Liver (tissue), 9 donors: ENCODE results near the gene SAPCD2. TPM values are rescaled to one million over a fixed set of nuclear protein-coding genes. Genes with fewer than 3 reads are reported as not detected.

Experiments used
- DNase-seq: peaks from one replicate; pipeline ENCODE4 v3.0.0-alpha.2; 2017; ENCODE audit warnings: low spot score
- H3K27ac ChIP-seq, 2 donors: one replicate each; pipeline ENCODE4 v1.7.0; 2013; ENCODE audit warnings: inconsistent platforms in 2 of 2, low read length in 2 of 2, control low read depth in 1 of 2, low read depth in 1 of 2, mild to moderate bottlenecking in 1 of 2
- H3K27me3 ChIP-seq, 4 donors: one replicate each; pipeline versions ENCODE4 v1.6.1 to v1.7.0; 2013; ENCODE audit warnings: low read length in 3 of 4, inconsistent platforms in 1 of 4, mild to moderate bottlenecking in 1 of 4, moderate library complexity in 1 of 4; ENCODE audit not compliant: control insufficient read depth in 4 of 4, insufficient read depth in 4 of 4
- H3K36me3 ChIP-seq, 4 donors: one replicate each; pipeline versions ENCODE4 v1.6.1 to v1.7.0; 2013; ENCODE audit warnings: low read length in 3 of 4, mild to moderate bottlenecking in 3 of 4, low read depth in 1 of 4, moderate library complexity in 1 of 4; ENCODE audit not compliant: control insufficient read depth in 4 of 4, insufficient read depth in 3 of 4
- H3K4me1 ChIP-seq, 4 donors: one replicate each; pipeline versions ENCODE4 v1.6.1 to v1.7.0; 2013; ENCODE audit warnings: low read length in 3 of 4, mild to moderate bottlenecking in 3 of 4, moderate library complexity in 1 of 4; ENCODE audit not compliant: control insufficient read depth in 4 of 4, insufficient read depth in 4 of 4
- H3K4me3 ChIP-seq, 3 donors: one replicate each; pipeline versions ENCODE4 v1.6.1 to v1.7.0; 2013; ENCODE audit warnings: low read length in 3 of 3, control low read depth in 1 of 3, low read depth in 1 of 3, mild to moderate bottlenecking in 1 of 3
- H3K9ac ChIP-seq, 2 donors: one replicate each; pipeline ENCODE4 v1.7.0; 2013; ENCODE audit warnings: low read length in 2 of 2, mild to moderate bottlenecking in 2 of 2, moderate library complexity in 2 of 2, control low read depth in 1 of 2, low read depth in 1 of 2
- H3K9me3 ChIP-seq, 4 donors: one replicate each; pipeline versions ENCODE4 v1.6.1 to v1.7.0; 2013; ENCODE audit warnings: low read length in 3 of 4; ENCODE audit not compliant: control insufficient read depth in 4 of 4
- EGR1 ChIP-seq, 2 donors: IDR thresholded peaks; 2 replicates each; pipeline ENCODE4 v1.6.1; 2016 to 2018; ENCODE audit warnings: antibody characterized with exemption in 2 of 2, low read depth in 2 of 2
- FOXA1 ChIP-seq: IDR thresholded peaks from 2 replicates; pipeline ENCODE4 v1.6.1; 2016; ENCODE audit warnings: antibody characterized with exemption
- FOXA2 ChIP-seq: IDR thresholded peaks from 2 replicates; pipeline ENCODE4 v1.6.1; 2016; ENCODE audit warnings: antibody characterized with exemption
- GABPA ChIP-seq, 2 donors: IDR thresholded peaks in 1 of 2; conservative IDR thresholded peaks in 1 of 2; 2 replicates each; pipeline ENCODE4 v1.6.1; 2016; ENCODE audit warnings: antibody characterized with exemption in 2 of 2, mild to moderate bottlenecking in 1 of 2, moderate library complexity in 1 of 2
- HNF4A ChIP-seq, 2 donors: conservative IDR thresholded peaks; 2 replicates each; pipeline ENCODE4 v1.6.1; 2016; ENCODE audit warnings: antibody characterized with exemption in 2 of 2, mild to moderate bottlenecking in 2 of 2
- HNF4G ChIP-seq: IDR thresholded peaks from 2 replicates; pipeline ENCODE4 v1.6.1; 2016; ENCODE audit warnings: antibody characterized with exemption
- JUND ChIP-seq, 2 donors: IDR thresholded peaks; 2 replicates each; pipeline ENCODE4 v1.6.1; 2016; ENCODE audit warnings: antibody characterized with exemption in 2 of 2
- NR2F2 ChIP-seq: IDR thresholded peaks from 2 replicates; pipeline ENCODE4 v1.6.1; 2016; ENCODE audit warnings: antibody characterized with exemption
- RAD21 ChIP-seq, 2 donors: IDR thresholded peaks; 2 replicates each; pipeline ENCODE4 v1.6.1; 2016; ENCODE audit warnings: antibody characterized with exemption in 2 of 2, mild to moderate bottlenecking in 2 of 2
- RXRA ChIP-seq, 2 donors: IDR thresholded peaks; 2 replicates each; pipeline ENCODE4 v1.6.1; 2017 to 2018; ENCODE audit warnings: antibody characterized with exemption in 2 of 2, mild to moderate bottlenecking in 1 of 2
- SP1 ChIP-seq: IDR thresholded peaks from 2 replicates; pipeline ENCODE4 v1.6.1; 2018; ENCODE audit warnings: antibody characterized with exemption, mild to moderate bottlenecking
- TAF1 ChIP-seq: conservative IDR thresholded peaks from 2 replicates; pipeline ENCODE4 v1.6.1; 2016; ENCODE audit warnings: antibody characterized with exemption, mild to moderate bottlenecking
- YY1 ChIP-seq: IDR thresholded peaks from 2 replicates; pipeline ENCODE4 v1.6.1; 2016; ENCODE audit warnings: antibody characterized with exemption, mild to moderate bottlenecking
- WGBS: extraction: QIAGEN DNeasy Blood & Tissue Kit; methylation state at CpG from one replicate; pipeline ENCODE4 v1.1.7; 2013; 5-methylcytosine and 5-hydroxymethylcytosine counted together
- polyA plus RNA-seq, 2 donors: library from polyadenylated mRNA; stranded (reverse) in 1 of 2; unstranded in 1 of 2; fragments of 200-250 nt in 1 of 2; fragments of >200 nt in 1 of 2; fragmentation: Nextera tagmentation in 1 of 2; extraction: Ambion mirVana in 1 of 2; gene quantifications; one replicate each; pipeline versions ENCODE4 v1.2.1 to v1.2.3, GENCODE V29; 2013 to 2015
- total RNA-seq, 2 donors: library from RNA; depleted of rRNA; stranded (reverse); fragments of >200 nt; gene quantifications; one replicate each; pipeline ENCODE4 v1.2.3, GENCODE V29; 2014
- TF ChIP-seq, protein P1 (sequence below): IDR thresholded peaks from 2 replicates; pipeline ENCODE4 v1.6.1; 2016; ENCODE audit warnings: antibody characterized with exemption
- TF ChIP-seq, protein P2 (sequence below): fragments of 150-350 bp; IDR thresholded peaks from 2 replicates; pipeline ENCODE4 v1.5.1; 2017; ENCODE audit warnings: improper control_type of control experiment, low read depth, low read length; ENCODE audit not compliant: missing input control
- TF ChIP-seq, protein P3 (sequence below): IDR thresholded peaks from 2 replicates; pipeline ENCODE4 v1.6.1; 2016; ENCODE audit warnings: antibody characterized with exemption
- TF ChIP-seq, protein P4 (sequence below): IDR thresholded peaks from 2 replicates; pipeline ENCODE4 v1.6.1; 2016; ENCODE audit warnings: antibody characterized with exemption
- TF ChIP-seq, protein P5 (sequence below): IDR thresholded peaks from 2 replicates; pipeline ENCODE4 v1.6.1; 2016; ENCODE audit warnings: antibody characterized with exemption, mild to moderate bottlenecking
- donor health status: healthy.
- donor health status: healthy.
- donor health status: healthy.
- donor health status: healthy.
- donor health status: healthy.

Gene SAPCD2
- total and polyA plus RNA-seq, 4 donors = 0.06 to 1.8 (median 0.23) TPM

DNA sequence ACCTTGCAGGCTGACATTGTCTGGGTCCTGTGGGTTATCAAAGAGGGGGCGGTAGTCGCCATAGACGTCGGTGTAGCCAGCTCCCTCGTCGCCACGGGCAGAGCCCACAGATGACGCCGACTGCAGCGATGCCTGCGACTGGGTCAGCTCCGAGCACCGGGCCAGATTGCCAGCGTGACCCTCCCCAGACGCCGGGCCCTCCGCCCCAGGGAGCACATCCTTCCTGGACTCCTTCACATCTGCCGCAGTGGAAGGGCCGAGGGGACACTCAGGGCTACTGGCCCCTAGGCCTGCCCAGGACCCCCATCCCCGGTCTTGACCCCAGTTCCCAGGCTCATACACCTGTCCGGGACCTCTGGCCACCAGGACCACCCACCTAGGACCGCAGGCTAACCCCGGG, 56.2 kb downstream of the SAPCD2 start:
- DNase-seq = no peak
- Histone ChIP-seq H3K4me1 (no peaks in the 10 kb centered on the region), H3K9ac (no peak overlapping the region), H3K27ac (no peak overlapping the region), H3K4me3 (no peak overlapping the region), H3K9me3 (no peaks in the 10 kb centered on the region), H3K36me3 (peaks cover 2 to 50% (median 23%) of the 10 kb centered on the region in 4 donors), H3K27me3 (no peaks in the 10 kb centered on the region)
- 93% methylated on average over 23 of the region's 23 CpGs for WGBS
- TF ChIP-seq GABPA (IDR thresholded peaks at IDR 0.05 in 1 of 2, conservative IDR thresholded peaks at IDR 0.05 in 1 of 2) = no peak
- TF ChIP-seq NR2F2 = no peak
- no peak for TF ChIP-seq RAD21 (IDR thresholded peaks at IDR 0.05)
- no peak for TF ChIP-seq HNF4A (conservative IDR thresholded peaks at IDR 0.05)
- TF ChIP-seq, protein P1, sequence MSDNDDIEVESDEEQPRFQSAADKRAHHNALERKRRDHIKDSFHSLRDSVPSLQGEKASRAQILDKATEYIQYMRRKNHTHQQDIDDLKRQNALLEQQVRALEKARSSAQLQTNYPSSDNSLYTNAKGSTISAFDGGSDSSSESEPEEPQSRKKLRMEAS = no peak
- TF ChIP-seq FOXA2 = no peak
- TF ChIP-seq FOXA1 = no peak
- no peak for TF ChIP-seq TAF1
- TF ChIP-seq, protein P2, sequence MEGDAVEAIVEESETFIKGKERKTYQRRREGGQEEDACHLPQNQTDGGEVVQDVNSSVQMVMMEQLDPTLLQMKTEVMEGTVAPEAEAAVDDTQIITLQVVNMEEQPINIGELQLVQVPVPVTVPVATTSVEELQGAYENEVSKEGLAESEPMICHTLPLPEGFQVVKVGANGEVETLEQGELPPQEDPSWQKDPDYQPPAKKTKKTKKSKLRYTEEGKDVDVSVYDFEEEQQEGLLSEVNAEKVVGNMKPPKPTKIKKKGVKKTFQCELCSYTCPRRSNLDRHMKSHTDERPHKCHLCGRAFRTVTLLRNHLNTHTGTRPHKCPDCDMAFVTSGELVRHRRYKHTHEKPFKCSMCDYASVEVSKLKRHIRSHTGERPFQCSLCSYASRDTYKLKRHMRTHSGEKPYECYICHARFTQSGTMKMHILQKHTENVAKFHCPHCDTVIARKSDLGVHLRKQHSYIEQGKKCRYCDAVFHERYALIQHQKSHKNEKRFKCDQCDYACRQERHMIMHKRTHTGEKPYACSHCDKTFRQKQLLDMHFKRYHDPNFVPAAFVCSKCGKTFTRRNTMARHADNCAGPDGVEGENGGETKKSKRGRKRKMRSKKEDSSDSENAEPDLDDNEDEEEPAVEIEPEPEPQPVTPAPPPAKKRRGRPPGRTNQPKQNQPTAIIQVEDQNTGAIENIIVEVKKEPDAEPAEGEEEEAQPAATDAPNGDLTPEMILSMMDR = no peak
- TF ChIP-seq YY1 = no peak
- TF ChIP-seq HNF4G = no peak
- TF ChIP-seq JUND (IDR thresholded peaks at IDR 0.05) = no peak
- TF ChIP-seq, protein P3, sequence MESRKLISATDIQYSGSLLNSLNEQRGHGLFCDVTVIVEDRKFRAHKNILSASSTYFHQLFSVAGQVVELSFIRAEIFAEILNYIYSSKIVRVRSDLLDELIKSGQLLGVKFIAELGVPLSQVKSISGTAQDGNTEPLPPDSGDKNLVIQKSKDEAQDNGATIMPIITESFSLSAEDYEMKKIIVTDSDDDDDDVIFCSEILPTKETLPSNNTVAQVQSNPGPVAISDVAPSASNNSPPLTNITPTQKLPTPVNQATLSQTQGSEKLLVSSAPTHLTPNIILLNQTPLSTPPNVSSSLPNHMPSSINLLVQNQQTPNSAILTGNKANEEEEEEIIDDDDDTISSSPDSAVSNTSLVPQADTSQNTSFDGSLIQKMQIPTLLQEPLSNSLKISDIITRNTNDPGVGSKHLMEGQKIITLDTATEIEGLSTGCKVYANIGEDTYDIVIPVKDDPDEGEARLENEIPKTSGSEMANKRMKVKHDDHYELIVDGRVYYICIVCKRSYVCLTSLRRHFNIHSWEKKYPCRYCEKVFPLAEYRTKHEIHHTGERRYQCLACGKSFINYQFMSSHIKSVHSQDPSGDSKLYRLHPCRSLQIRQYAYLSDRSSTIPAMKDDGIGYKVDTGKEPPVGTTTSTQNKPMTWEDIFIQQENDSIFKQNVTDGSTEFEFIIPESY = no peak
- TF ChIP-seq, protein P4, sequence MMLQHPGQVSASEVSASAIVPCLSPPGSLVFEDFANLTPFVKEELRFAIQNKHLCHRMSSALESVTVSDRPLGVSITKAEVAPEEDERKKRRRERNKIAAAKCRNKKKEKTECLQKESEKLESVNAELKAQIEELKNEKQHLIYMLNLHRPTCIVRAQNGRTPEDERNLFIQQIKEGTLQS = no peak
- no peak for TF ChIP-seq EGR1 (IDR thresholded peaks at IDR 0.05; ENCODE audit: low read depth in 2 of 2)
- TF ChIP-seq, protein P5, sequence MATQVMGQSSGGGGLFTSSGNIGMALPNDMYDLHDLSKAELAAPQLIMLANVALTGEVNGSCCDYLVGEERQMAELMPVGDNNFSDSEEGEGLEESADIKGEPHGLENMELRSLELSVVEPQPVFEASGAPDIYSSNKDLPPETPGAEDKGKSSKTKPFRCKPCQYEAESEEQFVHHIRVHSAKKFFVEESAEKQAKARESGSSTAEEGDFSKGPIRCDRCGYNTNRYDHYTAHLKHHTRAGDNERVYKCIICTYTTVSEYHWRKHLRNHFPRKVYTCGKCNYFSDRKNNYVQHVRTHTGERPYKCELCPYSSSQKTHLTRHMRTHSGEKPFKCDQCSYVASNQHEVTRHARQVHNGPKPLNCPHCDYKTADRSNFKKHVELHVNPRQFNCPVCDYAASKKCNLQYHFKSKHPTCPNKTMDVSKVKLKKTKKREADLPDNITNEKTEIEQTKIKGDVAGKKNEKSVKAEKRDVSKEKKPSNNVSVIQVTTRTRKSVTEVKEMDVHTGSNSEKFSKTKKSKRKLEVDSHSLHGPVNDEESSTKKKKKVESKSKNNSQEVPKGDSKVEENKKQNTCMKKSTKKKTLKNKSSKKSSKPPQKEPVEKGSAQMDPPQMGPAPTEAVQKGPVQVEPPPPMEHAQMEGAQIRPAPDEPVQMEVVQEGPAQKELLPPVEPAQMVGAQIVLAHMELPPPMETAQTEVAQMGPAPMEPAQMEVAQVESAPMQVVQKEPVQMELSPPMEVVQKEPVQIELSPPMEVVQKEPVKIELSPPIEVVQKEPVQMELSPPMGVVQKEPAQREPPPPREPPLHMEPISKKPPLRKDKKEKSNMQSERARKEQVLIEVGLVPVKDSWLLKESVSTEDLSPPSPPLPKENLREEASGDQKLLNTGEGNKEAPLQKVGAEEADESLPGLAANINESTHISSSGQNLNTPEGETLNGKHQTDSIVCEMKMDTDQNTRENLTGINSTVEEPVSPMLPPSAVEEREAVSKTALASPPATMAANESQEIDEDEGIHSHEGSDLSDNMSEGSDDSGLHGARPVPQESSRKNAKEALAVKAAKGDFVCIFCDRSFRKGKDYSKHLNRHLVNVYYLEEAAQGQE = no peak
- no peak for TF ChIP-seq RXRA (IDR thresholded peaks at IDR 0.05)
- no peak for TF ChIP-seq SP1
